ENCODE data around the gene ARHGAP18. TPM values are rescaled to one million over a fixed set of nuclear protein-coding genes. Genes with fewer than 3 reads are reported as not detected.

The ARHGAP18 gene
- polyA plus RNA-seq, 10 donors: 10.9 to 27.8 (median 19.5) TPM

GRCh38 chr6:129726650-129727049 lies 16.7 kb upstream of the ARHGAP18 start:
- no peak for DNase-seq

GRCh38 chr6:129725341-129725740 lies 15.4 kb upstream of the ARHGAP18 start:
- DNase-seq: no peak

GRCh38 chr6:129719692-129720091 lies 9.7 kb upstream of the ARHGAP18 start:
- peak in 2 of 3 donors; percentile 32 to 69 for DNase-seq

GRCh38 chr6:129717277-129717676 lies 7.3 kb upstream of the ARHGAP18 start:
- peak in 1 of 3 donors; percentile 33 for DNase-seq

GRCh38 chr6:129713806-129714333 lies 3.9 kb upstream of the ARHGAP18 start:
- DNase-seq: no peak

GRCh38 chr6:129711271-129711631 lies 1.3 kb upstream of the ARHGAP18 start:
- DNase-seq: no peak

DNA sequence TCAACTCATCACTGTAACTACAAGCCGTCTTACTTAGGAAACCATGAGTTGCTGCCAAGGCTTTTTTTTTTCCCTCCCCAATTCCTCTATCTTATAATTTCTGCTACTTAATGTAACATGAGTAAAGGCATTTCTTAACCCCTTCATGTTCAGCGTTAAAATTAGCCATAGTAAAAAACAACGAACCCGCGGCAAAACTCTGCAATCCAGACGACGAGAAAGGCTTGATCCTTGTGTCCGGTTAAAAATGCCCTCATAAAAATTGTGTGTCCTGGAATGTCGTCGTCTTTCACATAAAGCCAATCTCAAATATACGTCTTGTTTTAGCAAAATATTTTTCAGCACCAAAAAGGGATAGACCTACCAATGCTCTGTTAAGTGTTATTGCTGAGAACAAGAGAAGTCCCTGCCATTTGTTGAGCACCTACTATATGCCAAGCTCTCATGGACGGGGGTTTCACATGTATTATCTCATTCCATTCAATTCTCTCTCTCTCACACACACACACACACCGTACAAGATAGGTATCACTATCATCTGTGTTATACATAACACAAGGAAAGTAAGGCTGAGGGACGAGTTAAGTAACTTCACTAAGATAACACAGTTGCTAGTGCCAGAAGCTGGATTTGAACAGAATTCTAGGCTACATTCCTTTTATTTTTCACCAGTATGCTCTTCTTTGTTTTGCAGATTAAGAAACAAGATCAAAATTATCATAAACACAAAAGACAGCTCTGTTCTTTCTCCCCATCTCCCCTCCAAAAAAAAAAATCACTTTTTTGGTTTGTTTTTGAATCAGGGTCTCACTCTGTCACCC lies 683 bp upstream of the ARHGAP18 start:
- DNase-seq: peak in 1 of 3 donors; percentile 52

GRCh38 chr6:129709196-129709768 lies 695 bp downstream of the ARHGAP18 start:
- peak; percentile 57 to 87 (median 73) for DNase-seq

DNA sequence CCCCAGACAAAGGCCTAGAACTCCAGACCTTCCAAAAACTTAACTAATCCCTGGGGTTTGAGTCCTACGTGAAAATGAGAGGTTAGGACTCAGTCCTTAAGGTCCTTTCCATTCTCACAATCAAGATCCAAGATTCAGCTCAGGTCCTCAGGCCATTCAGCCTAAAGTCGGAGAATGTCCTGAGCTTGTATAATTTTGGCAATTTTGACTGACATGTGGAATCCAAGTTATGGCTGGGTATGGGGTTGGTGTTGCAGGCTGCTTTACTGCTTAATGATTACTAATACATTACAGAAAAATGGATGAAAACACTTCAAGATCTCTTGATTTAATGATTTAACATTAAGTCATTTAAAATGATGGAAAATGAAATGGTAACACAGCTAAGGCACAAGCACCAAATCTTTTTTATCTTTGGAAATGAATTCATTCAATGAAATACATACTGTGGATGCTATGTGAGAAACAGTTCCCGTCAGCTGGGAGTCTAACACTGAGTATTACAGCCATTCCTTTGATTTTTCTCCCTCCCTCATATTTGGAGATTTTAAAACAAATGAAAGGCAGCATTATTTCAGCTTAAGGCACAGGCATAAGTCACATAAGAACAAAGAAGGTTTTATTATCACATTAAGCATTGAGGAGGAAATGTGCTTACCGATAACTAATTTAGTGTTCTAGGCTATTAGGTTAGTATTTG lies 1.3 kb downstream of the ARHGAP18 start:
- peak in 1 of 3 donors; percentile 39 for DNase-seq

GRCh38 chr6:129707882-129708495 lies 2.0 kb downstream of the ARHGAP18 start:
- DNase-seq: no peak

DNA sequence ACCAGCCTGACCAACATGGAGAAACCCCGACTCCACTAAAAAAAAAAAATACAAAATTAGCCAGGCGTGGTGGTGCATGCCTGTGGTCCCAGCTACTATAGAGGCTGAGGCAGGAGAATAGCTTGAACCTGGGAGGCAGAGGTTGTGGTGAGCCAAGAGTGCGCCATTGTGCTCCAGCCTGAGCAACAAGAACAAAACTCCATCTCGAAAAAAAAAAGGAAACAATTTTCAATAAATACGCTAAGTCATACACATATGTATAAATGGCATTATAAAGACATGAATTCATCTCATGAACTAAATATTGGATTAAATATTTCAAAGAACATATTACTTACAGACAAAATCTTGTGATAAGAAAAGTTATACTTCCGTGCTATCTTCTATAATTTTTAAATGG lies 2.9 kb downstream of the ARHGAP18 start:
- no peak for DNase-seq

DNA sequence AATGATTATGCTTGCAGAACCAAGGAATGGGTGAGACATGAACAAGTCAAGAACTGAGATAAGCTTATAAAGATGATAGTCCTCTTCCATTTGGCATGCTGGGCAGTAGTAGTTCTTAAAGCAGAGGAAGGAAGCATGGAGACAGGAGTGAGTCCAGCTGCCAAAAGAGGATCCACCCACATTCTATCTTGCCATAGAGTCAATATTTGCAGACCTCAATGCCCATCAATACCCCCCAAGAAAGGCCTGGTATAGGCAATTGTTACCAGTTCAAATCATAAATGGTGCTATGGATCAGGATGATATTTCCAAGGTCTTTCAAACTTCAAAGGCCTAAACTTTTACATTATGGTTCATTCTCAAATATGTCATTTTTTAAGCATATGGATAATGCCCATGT lies 4.8 kb downstream of the ARHGAP18 start:
- DNase-seq: no peak

DNA sequence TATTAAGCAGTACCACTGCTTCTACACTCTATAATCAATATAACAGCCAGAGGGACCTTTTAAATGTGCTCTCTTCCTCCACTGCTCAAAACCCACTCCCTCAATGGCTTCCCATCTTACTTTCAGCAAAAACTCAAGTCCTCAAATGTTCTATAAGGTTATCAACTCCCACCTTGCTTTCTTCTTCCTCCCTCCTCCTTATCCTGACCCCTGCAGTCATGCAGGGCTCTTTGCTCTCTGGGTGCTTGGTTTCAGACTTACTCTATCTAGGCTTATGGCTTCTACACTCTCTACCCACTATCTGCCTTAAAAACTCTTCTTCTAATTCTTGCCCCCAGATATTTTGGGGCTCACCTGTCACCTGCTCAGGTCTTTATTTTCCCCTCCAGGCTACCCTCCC lies 5.3 kb downstream of the ARHGAP18 start:
- no peak for DNase-seq

DNA sequence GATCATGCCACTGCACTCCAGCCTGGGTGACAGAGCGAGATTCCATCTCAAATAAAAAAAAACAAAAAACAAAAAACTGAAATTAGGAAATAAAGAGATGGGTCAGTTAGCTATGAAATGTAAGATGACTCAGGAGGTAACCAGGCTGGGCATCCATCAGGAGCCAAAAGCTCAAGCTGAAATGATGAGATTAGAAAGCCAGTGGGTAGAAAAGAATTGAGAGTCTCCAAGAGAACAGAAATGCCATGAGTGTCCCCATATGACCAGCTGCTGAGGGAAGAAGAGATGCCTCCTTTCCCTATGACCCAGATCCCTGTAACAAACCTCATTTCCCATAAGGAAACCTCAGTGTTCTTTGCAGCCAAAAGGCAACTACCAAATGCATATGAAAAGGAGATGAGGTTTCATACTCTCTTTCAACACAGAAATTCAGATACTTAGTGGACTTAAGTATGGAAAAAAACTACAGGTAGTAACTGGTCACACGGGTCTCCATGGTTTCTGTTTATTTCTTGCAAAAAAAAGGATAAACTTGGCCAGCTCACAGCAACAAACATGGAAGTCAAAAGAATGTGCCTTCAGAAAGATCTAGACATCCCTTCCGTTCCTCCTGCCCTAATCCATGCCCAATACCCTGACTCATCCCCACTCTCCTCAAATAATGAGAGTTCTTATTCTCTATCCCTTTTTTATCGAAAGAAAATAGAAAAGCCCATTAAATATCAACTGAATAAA lies 8.1 kb downstream of the ARHGAP18 start:
- no peak for DNase-seq

DNA sequence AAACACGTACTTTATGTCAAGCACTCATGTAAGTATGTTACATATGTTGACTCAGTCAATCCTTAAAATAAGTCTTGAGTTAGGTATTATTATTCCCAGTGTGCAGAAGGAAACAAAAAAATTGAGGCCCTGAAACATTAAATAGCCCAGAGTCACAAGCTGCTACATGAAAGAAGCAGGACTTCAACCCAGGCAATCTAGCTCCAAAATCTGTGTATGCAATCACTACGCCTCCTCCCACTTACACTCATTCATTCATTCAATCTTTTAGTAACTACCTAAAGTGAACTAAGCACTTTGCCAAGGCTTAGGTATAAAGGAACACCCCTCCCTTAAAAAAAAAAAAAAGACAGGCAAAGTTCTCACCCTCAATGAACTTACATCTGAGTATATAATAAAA lies 9.3 kb downstream of the ARHGAP18 start:
- DNase-seq: no peak

- DNase-seq: no peak
Observed at GRCh38 chr6:129699659-129700058, 10.3 kb downstream of the ARHGAP18 start.

DNA sequence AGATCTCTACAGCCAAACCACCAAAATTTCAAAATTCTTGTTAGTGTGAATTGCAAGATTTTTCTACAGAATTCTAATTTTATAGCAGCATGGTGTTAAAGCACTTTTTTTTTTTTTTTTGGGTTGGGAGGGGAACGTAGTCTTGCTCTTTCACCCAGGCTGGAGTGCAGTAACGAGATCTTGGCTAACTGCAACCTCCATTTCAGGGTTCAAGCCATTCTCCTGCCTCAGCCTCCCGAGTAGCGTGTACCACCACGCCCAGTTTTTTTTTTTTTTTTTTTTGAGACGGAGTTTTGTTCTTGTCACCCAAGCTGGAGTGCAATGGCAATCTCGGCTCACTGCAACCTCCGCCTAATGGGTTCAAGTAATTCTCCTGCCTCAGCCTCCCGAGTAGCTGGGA lies 11.5 kb downstream of the ARHGAP18 start:
- no peak for DNase-seq

GRCh38 chr6:129697788-129698187 lies 12.2 kb downstream of the ARHGAP18 start:
- DNase-seq: no peak

GRCh38 chr6:129696843-129697242 lies 13.1 kb downstream of the ARHGAP18 start:
- DNase-seq: no peak

- DNase-seq: no peak
Observed at GRCh38 chr6:129696028-129696418, 14.0 kb downstream of the ARHGAP18 start.

DNA sequence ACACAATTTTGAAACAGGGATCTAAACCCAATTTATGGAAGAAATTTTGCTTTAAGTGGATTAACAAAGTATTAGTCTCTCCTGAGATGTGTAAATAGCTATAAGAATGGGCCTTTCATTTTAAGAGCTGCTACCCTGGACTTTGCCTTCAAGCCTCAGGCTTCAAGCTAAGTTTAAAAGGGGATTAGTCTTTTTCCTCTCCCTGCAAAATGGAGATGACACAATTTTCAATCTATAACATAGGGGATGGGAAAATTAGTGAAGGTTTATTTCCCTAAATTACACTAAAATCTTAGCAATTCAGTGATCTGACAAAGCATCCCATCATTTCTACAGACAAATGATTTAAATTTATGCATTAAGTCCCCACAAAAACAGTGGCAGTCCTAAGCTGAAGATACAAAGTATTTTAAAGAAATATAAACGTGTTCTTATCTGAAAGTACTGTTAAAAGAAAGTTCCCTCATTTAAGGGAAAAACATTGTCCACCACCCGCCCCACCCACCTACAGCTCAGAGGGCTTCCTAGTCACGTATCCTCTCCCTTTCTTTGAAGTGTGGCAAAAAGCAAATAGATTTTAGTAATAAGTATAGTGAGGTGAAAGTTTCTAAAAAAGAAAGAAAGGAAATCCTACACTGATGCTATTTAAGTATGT lies 14.5 kb downstream of the ARHGAP18 start:
- DNase-seq: no peak

All from muscle of back (tissue), 11 donors.